HG03460 (cell line): ENCODE measurements around the gene ABHD8.

Experiments used
- ATAC-seq: cut with Tn5 transposase; IDR thresholded peaks from one replicate; pipeline ENCODE4 v1.9.1; 2021; ENCODE audit not compliant: unreplicated experiment

ABHD8 gene

DNA sequence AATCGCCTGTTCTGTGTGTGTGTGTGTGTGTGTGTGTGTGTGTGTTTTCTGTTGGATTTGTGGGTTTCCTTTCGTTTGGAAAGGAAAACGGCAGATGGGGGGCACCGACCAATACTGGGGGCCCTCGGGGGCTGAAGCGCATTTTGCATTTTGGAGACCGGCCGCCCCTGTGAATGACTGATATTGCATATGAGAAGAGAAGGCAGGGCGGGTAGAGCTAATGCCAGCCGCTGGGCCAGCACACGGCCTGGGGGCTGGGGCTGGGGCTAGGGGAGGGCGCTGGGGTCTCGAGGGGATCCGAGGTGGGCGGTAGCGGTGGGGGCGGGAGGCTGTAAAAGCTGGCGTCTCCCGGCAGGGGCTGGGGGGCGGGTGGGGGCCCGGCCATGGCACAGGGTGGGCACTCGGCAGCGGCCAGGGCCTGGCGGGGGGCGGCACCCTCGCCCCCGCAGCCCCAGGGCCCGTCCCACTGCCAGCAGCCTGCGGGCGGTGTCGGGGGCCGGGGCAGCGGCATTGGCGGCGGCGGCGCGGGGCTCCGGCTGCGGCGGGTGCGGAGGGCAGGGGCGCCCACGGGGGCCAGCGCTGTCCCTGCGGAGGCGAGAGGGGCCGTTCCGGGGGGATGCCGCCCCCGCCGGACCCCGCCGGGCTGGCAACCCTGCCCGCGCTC, 20.2 kb upstream of the ABHD8 start:
- ATAC-seq = no peak

GRCh38 chr19:17322854-17323253, 19.6 kb upstream of the ABHD8 start:
- no peak for ATAC-seq

- ATAC-seq = no peak
Measured at GRCh38 chr19:17321655-17322489, 18.6 kb upstream of the ABHD8 start.

GRCh38 chr19:17320435-17320834, 17.2 kb upstream of the ABHD8 start:
- no peak for ATAC-seq

- no peak for ATAC-seq
Measured at GRCh38 chr19:17319473-17320238, 16.4 kb upstream of the ABHD8 start.

DNA sequence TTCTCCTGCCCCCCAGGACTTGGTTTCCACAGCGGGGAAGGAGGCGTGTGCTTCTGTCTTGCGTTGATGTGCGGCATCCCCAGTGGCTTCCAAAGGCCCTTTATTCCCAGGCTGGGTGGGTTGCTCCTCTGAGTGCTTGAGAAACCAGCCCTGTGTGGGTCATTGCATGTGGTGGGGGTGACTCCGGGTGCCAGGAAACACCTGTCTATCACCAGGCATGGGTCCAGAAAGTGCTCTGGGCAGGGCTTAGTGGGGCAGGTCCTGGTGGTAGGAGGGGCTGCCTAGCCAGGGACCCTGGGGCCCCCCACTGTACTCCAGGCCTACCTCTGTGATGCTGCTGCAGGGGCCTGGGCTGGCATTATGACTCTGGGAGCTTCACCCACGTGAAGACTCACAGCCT, 15.7 kb upstream of the ABHD8 start:
- no peak for ATAC-seq

GRCh38 chr19:17314007-17314593, 10.9 kb upstream of the ABHD8 start:
- ATAC-seq = no peak

- no peak for ATAC-seq
Measured at GRCh38 chr19:17312189-17313113, 9.2 kb upstream of the ABHD8 start.

DNA sequence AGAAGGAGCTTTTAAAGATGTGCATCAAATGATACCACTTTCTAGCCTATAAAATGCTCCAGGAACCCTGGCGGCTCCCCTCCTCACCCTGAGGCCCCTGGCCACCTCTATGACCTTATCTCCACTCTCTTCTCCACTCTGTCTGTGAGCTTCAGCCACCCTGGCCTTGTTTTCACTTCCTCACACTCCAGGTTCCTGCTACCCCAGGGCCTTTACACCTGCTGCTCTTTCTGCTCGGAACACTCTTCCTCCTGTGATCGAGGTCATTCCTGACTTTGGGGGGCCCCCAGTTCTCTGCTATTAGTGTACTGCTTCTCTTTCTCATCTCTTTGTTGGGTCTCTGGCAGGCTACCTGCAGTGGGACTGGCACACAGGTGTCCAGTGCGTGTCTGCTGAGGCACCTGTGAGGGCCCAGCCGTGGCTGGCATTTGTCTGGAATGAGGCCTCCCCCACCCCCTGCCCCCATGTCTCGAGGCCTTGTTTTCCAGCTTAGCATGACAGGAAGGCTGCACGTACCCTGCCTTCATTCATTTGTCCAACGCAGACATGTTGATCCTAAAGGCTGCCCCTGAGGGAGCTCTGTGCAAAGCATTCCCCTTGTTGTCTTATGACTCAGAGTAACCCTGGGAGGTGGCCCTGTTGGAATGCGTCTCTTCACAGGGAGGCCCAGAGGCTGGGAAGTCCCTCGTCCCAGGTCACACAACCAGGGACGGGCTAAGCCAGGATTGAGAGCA, 8.4 kb upstream of the ABHD8 start:
- no peak for ATAC-seq

- ATAC-seq = no peak
Measured at GRCh38 chr19:17309965-17310461, 6.8 kb upstream of the ABHD8 start.

DNA sequence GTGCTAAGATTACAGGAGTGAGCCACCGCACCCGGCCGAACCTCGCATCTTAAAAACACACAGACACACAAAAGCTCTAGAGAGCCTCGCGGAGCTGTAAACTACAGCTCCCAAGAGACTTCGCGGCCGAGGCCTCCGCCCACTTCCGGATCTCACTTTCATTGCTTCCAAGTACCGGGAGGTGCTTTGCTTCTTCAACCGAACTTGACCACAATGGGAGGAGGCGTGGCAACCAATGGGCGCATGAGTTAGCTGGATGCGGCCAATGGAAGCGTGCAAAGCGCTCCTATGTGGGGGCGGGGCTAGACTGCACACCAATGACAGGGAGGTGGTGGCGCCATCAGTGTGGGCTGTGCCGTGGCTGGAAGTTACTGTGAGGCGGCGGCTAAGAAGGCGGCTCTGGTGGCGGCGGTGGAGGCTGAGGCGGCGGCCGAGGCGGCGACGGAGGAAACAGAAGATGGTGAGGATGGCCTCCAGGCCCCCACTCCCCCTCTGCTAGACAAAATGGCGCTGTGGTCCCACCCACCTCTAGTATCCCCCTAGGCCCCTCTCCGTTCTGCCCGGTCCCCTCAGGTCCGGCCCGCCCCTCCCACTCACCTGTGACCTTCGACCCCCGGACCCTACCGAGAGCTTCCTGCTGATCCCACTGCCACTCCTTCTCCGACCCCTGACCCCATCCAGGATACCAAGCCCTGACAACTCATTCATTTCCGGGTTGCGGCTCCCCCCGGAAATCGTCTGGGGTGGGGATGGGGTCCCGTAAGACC, 6.2 kb upstream of the ABHD8 start, which contains the start of gene DDA1:
Gene DDA1, plus strand, starts transcription at position 366 of the 767 bp plus-strand sequence. Its CDS starts 92 bp downstream, at position 458.
- peak; percentile 59 for ATAC-seq

GRCh38 chr19:17307876-17308377, 4.7 kb upstream of the ABHD8 start:
- no peak for ATAC-seq

DNA sequence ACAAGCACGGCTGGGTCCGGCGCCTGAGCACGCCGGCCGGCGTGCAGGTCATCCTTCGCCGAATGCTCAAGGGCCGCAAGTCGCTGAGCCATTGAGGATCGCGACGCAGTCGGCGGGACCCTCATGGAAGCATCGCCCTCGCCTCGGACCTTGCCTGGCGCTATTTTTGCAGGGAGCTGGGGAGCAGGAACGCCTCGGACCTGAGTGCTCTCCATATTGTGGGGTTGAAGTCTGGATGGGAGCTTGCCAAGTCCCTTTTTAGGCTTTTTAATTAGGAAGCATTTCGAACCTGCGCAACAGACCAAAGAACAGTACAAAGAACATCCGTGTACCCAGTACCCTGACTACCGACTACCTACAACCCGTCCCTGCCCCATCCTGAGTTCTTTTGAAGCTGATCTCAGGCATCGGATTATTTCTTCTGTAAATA, 3.1 kb upstream of the ABHD8 start:
- no peak for ATAC-seq

DNA sequence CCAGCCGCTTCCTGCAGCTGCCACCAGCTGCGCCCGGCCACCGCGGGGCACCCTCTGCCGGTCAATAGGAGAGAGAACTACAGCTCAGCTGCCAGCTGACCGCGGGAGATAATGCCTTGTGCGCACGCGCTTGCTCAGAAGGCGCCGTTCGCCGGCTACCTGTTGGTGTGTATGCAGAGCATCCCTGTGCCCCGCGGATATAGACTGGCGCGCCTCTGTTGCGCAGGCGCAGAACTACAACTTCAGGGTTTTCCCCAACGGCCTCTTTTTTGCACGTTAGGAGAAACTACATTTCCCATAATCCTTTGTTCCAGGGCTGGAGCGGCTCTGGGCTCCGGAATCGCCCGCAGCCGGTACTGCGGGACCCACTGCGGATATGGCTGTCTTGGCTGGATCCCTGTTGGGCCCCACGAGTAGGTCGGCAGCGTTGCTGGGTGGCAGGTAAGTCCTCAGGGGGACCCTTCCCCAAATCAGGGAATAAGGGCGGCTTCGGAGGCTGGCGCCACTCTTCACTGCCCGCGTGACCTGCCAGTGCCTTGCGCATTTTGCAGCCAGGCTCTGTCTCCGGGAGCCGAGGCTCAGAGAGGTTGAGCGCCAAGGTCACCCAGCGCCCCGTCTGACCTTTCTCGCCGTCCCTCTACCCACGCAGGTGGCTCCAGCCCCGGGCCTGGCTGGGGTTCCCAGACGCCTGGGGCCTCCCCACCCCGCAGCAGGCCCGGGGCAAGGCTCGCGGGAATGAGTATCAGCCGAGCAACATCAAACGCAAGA, 2.5 kb upstream of the ABHD8 start, which contains the start of gene MRPL34:
Gene MRPL34, plus strand, starts transcription at position 356 of the 768 bp plus-strand sequence. Its CDS starts 21 bp downstream, at position 377.
- ATAC-seq = peak; percentile 55

DNA sequence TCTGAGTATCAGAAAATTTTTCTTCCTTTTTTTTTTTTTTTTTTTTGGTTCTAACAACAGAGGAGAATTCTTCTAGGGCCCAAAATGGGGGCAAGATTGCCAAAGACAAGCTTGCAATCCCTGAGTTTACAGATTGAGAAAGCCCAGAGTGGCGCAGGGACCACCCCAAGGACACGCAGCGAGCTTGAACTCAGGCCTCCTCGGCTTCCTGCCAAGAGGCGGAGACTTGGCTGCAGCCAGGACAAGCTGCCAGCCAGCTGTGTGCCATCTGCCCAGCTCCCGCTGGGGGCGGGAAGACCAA, 1.9 kb upstream of the ABHD8 start:
- ATAC-seq = no peak

GRCh38 chr19:17304386-17305215, 1.4 kb upstream of the ABHD8 start:
- no peak for ATAC-seq

GRCh38 chr19:17303940-17304267, 679 bp upstream of the ABHD8 start:
- no peak for ATAC-seq
